Stimulated activated CD8-positive, alpha-beta memory T cell treated with anti-CD3 and anti-CD28 coated beads, Interleukin-7, amount 100 ng/mL, for 24 hours (primary cell): ENCODE results near the gene TASOR2.

ENCODE experiments used
- DNase-seq: peaks from one replicate; pipeline ENCODE4 v3.0.0-alpha.2; 2020; ENCODE audit warnings: low read depth

Gene TASOR2

DNA sequence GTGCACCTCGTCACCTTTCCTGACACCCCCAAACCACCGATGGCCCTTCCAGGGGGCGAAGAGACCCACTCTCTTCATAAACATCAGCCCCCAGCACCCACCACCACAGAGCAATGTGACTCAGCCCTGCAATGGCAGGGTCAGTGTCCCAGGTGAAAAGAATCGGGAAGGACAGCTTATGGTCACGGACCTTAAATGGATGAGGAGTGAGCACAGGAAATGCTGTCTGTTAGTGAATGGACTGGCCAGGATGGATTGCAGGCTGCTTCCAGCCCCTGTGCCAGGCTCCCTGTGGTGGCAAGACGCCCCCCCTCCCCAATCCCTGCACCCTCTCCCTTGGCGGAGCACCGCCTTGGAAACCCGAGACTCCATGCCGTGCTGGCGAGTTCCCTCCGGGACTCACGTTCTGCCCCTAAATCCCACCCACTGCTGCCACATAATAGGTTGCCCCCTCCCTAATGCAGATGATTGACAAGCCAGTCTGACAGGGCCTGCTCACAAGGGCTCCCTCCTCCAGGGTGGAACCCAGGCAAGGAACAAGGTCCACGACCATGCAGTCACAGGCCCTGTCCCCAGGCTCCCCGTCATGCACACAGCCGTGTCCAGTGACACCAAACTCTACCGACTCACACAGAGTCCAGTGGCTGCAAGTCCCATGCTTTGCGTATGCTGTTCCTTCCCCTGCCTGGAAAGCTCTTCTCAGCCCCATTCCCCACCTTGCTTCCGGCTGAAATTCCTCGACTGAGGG is 25.6 kb upstream of the TASOR2 start:
- no peak for DNase-seq

DNA sequence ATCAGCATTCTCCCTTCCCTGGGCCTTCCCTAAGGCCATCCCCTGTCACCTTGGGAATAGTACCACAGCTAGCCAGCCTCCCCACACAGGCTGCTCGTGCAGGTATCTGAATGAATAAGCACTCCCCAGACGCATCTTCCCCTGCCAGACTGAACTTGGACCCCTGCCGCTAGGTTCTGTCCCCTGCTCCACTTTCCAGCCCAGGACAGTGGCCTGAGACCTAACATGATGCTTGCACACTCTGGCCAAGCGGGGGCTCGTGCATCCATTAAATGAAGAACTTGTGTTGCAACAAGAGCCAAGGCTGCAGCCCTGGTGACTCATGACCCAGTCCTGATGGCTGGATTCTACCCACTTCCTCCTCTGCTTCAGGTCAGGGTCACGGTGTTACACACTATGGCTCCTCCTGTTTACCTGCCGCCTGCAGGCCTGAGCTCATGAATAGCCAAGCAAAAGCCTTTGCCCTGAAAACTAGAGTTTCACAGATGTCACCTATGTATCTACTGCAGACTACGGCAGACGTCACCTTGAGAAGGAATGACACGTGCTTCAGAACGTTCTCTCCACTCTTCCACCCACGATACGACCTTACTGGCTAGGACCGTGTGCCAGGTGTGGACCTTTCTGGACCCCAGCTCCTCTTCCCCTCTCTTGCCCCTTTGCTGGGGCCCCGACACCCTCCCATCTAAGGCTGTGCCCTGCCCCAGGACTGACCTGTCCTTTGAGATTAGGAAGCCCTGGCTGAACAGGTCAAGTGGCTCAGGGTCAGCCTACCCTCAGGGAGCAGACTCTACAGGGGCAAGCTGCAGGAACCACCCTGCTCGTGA is 24.7 kb upstream of the TASOR2 start:
- no peak for DNase-seq

GRCh38 chr10:5661043-5661442 is 23.6 kb upstream of the TASOR2 start:
- DNase-seq = no peak

DNA sequence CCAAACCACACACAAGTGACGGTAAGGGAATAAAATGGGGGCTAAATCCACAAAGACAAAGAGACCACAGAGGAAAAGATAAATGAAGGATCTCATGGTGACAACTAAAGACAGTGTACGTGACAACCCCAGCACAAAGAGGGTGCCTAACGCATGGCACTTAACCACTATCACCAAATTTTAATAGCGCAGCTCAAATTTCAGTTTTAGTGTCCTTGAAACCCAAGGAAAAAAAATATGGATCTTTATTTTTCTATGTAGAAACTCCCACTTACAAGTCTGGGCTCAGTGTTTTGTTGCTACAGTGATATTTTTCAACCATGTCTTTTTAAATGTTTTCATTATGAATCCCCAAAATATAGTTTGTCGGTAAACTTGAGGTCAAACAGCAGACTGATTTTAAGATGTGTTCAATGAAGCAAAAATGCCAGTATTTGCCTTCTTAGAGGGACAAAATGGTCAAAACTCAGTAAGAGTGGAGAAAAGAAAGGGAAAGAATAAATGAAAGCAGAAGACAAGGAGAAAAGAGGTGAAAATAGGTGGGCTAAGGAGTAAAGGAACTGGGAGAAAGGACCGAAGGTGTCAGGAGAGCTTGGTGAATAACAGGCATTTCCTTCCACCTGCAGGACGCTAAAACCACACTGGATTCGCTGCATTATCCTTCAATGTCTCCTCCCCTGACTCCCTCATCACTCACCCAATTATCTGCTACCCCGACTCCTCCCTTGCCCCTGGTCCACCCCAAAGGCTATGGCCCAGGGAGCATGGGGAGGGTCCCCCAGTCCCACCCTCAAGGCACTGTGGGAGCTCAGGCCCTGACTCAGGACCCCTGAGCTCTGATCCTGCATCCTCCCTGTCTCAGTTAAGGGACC is 21.7 kb upstream of the TASOR2 start:
- DNase-seq = no peak

GRCh38 chr10:5663692-5664427 is 20.8 kb upstream of the TASOR2 start:
- no peak for DNase-seq

GRCh38 chr10:5665373-5666007 is 19.1 kb upstream of the TASOR2 start:
- DNase-seq = no peak

DNA sequence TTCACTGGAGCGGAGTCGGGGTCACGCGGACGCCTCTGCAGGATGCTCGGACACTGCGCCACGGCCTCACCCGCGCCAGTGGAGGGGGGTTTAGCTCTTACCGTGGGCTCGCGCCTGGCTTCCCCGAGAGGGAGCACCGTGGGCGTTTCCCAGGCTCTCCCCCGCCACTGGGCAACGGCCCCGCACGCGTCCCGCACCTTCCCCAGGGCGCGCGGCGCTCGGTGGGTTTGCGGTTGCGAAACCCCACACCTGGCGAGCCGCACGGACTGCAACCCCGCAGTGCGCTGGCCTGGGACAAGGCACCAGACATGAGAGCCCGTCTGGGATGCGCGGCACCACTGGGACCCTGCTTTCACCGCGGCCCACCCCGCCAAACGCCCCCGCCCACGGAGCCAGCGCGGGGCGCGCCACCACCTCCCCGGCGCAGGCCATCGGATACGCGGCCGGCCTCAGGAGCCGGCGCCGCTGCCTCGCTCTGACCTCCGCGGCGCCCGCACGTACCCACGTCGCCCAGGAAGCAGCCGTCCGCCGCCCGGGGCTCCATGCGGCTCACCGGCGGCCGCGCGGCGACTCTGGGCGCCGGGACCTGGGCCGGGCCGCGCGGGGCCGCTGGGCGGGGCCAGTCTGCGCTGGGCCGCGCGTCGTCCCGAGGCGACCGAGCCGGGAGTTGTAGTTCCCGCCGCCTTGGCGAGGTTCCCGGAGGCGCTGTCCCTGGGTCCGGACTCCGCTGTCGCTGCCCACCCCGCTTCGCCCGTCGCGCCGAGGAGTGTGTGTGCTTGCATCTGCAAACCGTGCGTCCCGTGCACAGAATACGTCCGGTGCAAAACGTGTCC is 18.4 kb upstream of the TASOR2 start, which contains the start of gene ASB13:
TSS of gene ASB13 (minus strand) at position 588 of the 833 bp plus-strand sequence. CDS start at position 544, 44 bp downstream.
- DNase-seq = no peak

- no peak for DNase-seq
Observed at GRCh38 chr10:5666841-5667630, 17.6 kb upstream of the TASOR2 start.

- DNase-seq = no peak
Observed at GRCh38 chr10:5668429-5668828, 16.2 kb upstream of the TASOR2 start.

DNA sequence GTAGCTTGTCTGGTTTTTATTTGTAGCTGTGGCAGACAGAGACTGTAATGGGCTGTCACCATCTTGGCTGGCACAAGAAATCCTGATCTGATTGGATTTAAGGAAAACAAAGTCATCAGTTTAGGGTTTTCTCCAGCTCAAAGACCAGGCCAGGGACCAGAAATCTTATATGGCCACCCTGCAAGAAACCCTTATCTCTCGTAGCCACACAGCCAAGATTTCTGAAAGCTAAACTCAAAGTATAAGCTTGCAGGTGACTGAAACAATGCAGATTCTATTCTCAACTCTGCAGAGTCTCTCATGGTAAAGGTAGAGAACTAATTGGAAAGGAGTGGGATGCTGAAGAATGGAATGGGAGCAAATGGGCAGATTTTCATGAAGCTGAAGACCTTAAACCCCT is 15.0 kb upstream of the TASOR2 start:
- no peak for DNase-seq

DNA sequence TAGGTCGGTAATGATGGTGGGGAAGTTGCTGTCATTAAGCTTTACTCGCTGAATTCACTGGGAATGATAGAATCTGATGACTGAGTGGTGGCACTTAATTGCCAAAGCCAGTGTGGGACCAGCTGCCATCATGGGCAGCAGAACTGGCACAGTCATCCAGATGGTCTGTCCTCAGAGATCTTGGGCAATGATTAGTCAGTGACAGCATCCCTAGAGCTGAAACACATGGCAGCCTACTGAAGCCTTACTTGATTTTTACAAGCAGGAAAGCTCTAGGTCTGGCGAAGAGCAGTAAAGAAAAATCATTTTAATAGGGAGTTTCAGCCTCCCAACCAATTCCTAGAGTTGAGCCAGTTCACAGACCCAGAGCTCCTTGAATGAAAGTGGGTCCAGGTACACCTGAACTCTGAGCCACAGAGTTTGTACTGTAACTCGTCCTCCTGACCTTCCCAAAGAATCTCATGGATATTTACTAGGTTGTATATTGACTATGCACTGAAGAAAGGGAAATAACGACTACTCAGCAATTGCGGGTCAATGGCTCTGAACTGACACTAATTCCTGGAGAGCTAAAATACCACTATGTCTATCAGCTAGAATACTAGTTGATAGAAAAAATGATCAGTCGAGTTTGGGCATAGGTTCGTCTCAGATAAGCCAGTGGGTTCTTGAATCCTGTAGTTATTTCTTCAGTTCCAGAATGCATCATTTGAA is 13.8 kb upstream of the TASOR2 start:
- no peak for DNase-seq

GRCh38 chr10:5678397-5679036 is 6.1 kb upstream of the TASOR2 start:
- DNase-seq = no peak

DNA sequence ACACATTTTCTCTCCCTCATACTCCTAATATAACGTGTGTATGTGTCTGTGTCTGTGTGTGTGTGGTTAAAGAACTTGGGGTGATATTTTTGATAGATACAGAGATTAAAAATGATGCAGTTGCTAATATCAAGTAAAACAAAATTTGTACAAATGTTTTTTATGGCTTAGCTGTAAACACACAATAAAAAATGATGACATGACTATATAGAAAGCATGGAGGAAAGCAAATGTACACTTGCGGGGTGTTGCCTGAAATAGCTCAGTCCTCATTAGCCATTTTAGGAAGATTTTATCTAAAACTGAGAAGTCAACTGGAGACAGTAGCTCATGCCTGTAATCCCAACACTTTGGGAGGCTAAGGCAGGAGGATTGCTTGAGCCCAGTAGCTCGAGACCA is 5.6 kb upstream of the TASOR2 start:
- no peak for DNase-seq

DNA sequence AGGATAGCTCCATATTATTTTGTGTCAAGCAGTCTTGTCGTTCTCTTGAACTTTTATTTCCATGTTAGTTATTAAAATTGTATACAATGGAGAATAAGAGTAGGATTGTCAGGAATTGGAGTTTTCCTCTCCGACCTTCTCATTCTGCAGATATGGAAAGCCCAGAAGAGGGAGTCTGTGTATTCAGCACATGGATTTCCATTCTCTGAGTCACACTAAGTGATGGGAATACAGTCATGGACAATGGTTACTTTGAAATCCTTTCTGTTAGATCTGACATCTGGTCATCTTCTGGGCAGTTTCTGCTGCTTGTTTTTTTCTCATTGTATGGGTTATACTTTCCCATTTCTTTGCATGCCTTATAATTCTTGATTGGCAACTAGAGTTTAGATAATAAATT is 5.0 kb upstream of the TASOR2 start:
- DNase-seq = no peak

- no peak for DNase-seq
Observed at GRCh38 chr10:5681930-5682329, 2.7 kb upstream of the TASOR2 start.

- DNase-seq = no peak
Observed at GRCh38 chr10:5683065-5683464, 1.6 kb upstream of the TASOR2 start.

DNA sequence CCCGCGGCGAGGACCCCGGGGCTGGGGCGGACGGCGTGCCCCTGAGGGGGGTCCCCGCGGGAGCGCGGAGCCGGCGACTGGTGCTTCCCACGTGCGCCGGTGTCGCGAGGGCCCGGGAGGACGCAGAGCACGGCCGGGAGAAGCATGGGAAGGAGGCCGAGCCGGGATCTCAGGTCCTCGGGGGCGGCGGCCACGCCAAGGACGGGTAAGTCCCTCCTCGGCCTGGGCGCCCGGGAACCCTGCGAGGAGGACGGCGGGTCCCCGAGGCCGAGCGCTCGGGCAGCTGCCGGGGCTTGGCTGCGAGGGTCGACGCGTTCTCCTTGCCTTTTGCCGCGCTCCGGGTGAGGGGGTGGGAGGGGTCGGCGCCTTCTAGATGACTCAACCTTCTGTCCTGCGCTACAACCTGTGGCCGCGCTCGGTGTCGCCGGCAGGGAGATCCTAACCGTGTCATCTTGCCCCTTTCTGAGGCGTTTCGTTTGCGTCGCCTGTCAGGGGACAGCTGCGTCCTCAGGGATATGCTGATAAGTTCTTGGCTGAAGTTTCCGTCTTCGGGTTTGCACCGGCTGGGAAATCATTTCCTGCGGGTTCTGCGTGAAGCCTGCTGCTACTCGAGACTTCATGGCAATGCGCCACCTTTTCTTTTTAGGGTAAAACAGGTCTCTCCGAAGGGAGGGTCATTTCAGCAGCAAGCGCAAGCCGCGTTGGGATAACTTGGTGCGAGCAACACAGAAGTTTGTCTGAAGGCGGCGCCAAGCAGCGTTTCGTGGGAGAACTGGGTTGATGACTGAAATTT is 529 bp downstream of the TASOR2 start:
- DNase-seq = peak; percentile 46
